NB4 (cell line): ENCODE results near the gene XPNPEP1.

Experiments used
- DNase-seq: peaks from one replicate; pipeline ENCODE4 v3.0.0; 2010; ENCODE audit warnings: low read depth
- H3K4me3 ChIP-seq: one replicate; pipeline ENCODE4 v1.5.1; 2011; ENCODE audit warnings: mild to moderate bottlenecking, low read depth, low read length, moderate library complexity
- CTCF ChIP-seq: IDR thresholded peaks from one replicate; pipeline ENCODE4 v1.5.1; 2012; ENCODE audit warnings: low read depth, low read length
- MAX ChIP-seq: IDR thresholded peaks from 2 replicates; pipeline ENCODE4 v1.6.1; 2011; ENCODE audit warnings: low read depth, low read length
- MYC ChIP-seq: IDR thresholded peaks from 2 replicates; pipeline ENCODE4 v1.6.1; 2011; ENCODE audit warnings: low read depth, low read length
- POLR2A ChIP-seq: IDR thresholded peaks from 2 replicates; pipeline ENCODE4 v1.6.1; 2011; ENCODE audit warnings: mild to moderate bottlenecking; ENCODE audit not compliant: insufficient read length; ENCODE audit errors: extremely low read depth

Gene XPNPEP1

DNA sequence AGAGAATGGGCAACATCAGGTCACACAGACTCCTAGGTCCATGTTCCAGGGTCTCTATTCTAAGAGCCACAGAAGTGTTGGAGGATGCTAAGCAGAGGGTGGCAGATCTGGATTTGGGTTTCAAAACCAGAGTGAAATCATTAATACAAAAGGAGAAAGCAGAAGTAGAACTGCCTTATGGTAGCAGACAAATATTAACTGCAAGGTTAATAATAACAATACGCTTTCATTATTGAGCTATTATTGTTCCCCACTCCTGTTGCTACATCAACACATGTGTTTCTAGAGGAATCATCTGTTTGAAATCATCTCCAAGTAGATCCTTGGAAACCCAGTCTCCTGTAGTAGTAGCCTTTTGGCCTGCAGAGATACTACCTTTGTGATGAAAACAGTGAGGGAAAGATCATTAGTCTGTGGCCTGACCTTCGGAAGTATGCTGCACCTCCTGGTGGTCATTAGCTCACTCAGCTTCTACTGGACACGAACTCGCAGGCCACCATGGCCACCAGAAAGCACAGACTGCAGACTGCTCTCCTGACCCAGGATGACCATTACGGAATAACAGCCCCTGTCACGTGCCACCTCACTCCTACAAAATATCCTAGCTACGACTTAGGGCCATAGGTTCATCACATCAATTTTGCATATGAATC, 84.6 kb downstream of the XPNPEP1 start:
- no peak for DNase-seq
- no peak for TF ChIP-seq MYC
- no peak for TF ChIP-seq POLR2A
- TF ChIP-seq CTCF: no peak
- no peak for TF ChIP-seq MAX

GRCh38 chr10:109837384-109837783, 85.9 kb downstream of the XPNPEP1 start:
- TF ChIP-seq MAX (no peak), POLR2A (no peak), CTCF (no peak)
- no peak overlapping the region for H3K4me3 ChIP-seq
- no peak for DNase-seq

More for the DNA sequence above, 84.6 kb downstream of the XPNPEP1 start:
- H3K4me3 ChIP-seq: no peak overlapping the region

GRCh38 chr10:109835257-109835656, 88.1 kb downstream of the XPNPEP1 start:
- TF ChIP-seq MYC (no peak), MAX (no peak), CTCF (no peak), POLR2A (no peak)
- no peak overlapping the region for H3K4me3 ChIP-seq
- DNase-seq: no peak

DNA sequence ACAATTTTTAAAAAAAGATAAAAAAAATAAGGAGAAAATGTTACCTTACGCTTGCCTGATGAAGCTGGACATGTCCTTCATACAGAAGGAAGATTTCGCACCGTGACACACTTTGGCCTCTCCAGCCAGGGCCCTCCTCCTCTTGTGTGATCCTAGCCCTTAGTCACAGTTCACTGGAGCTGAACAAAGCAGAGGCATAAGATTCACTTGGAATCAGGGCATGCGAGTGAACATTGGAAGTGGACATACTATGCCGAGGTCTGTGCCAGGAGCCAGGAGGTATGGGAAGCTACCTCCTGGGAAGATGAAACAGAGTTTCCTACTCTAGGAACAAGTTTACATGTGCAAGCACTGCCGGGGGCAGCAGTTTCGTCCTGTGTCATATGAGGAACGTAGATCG, 91.5 kb downstream of the XPNPEP1 start:
- no peak for DNase-seq
- H3K4me3 ChIP-seq: no peak overlapping the region
- TF ChIP-seq MYC: no peak
- TF ChIP-seq POLR2A: no peak
- TF ChIP-seq MAX: no peak
- no peak for TF ChIP-seq CTCF

DNA sequence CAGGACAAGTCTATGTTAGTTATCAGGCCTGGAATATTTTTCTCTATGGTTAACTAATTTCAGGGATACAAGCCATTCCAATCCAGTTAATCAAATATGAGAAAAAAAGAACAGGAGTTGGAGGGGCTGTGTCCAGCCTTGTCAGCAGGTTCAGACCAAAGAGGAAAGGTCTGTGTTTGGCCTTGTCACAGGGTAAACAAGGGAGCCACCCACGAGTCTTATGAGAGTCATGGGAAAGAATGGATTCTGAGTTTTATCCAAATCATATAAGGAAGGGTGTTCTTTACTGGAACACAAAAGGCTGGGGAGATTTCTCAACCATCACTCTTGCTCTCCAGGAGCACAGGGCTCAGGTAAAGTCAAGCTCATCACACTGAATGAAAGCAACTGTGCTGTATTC, 99.1 kb downstream of the XPNPEP1 start:
- H3K4me3 ChIP-seq: no peak overlapping the region
- DNase-seq: no peak
- TF ChIP-seq MAX: no peak
- TF ChIP-seq MYC: no peak

DNA sequence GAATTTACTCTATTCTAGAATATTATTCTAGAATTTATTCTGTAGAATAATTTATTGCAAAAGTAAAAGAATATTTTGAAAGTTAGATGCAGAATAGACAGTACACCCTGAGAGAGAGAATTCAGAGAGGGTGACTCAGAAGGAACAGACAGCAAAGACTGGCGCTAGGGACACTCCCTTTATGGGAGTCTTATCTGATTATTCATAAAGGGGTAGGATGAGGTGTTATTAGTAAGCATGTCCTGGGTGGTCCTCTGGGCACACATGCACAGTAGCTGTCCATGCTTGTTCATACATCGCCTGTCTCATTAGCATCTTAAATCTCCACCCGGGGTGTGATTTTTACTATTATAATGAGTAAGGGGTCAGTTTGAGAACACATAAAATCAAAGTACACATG, 100.1 kb downstream of the XPNPEP1 start:
- no peak for DNase-seq
- no peak overlapping the region for H3K4me3 ChIP-seq
- no peak for TF ChIP-seq MAX
- TF ChIP-seq POLR2A: no peak
- no peak for TF ChIP-seq CTCF
- no peak for TF ChIP-seq MYC
